Measurements from ENCODE around the gene VLDLR.

GRCh38 chr9:2700909-2701550, 79.4 kb downstream of the VLDLR start:
- TF ChIP-seq POLR2A (IDR thresholded peaks at IDR 0.05; ENCODE audit: low read length) (no peak), GATA1 (IDR thresholded peaks at IDR 0.05; ENCODE audit: low read depth, low read length) (no peak)

Data from erythroblast (primary cell).